GM19099 (cell line): ENCODE measurements around the gene VPS35.

ENCODE experiments used
- POLR2A ChIP-seq: IDR thresholded peaks from 3 replicates; pipeline ENCODE4 v1.6.1; 2011; ENCODE audit warnings: low read depth; ENCODE audit not compliant: insufficient read length; ENCODE audit errors: extremely low read depth

Gene VPS35

DNA sequence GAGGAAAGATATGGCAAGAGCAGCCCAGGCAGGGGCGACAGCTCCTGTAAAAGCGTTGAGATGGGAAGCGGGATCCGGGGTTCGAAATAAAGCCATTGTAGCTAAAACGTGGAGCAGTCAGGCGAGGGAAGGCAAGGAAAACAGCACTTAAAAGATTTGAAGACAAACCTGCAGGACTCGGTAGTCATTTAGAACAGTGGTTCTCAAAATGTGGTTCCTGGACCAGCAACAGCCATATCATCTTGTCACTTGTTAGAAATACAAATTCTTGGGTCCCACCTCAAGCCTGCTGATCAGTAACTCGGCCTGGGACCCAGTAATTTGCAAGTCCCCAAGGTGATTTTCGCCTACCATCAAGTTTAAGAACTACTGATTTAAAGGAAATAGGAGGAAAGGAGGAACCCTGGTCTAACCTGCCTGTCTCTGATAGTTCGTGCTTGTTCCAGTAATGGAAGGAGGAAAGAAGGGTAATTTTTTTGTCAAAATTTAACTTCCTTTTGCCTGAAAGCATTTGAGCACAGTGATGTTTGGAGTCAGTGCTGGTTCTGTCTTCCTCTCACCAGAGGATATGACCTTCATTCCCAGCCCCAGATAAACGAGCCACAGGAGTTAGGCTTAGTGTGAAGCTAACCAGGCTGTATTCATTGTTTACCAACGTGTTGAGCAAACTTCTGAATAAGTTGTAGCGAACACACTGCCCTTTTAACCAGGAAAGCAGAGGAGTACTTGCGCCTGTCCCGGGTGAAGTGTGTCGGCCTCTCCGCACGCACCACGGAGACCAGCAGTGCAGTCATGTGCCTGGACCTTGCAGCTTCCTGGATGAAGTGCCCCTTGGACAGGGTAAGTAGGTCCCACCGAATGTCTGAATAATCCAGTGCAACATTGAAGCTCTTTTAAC lies 1.6 kb upstream of the VPS35 start:
- no peak for TF ChIP-seq POLR2A

DNA sequence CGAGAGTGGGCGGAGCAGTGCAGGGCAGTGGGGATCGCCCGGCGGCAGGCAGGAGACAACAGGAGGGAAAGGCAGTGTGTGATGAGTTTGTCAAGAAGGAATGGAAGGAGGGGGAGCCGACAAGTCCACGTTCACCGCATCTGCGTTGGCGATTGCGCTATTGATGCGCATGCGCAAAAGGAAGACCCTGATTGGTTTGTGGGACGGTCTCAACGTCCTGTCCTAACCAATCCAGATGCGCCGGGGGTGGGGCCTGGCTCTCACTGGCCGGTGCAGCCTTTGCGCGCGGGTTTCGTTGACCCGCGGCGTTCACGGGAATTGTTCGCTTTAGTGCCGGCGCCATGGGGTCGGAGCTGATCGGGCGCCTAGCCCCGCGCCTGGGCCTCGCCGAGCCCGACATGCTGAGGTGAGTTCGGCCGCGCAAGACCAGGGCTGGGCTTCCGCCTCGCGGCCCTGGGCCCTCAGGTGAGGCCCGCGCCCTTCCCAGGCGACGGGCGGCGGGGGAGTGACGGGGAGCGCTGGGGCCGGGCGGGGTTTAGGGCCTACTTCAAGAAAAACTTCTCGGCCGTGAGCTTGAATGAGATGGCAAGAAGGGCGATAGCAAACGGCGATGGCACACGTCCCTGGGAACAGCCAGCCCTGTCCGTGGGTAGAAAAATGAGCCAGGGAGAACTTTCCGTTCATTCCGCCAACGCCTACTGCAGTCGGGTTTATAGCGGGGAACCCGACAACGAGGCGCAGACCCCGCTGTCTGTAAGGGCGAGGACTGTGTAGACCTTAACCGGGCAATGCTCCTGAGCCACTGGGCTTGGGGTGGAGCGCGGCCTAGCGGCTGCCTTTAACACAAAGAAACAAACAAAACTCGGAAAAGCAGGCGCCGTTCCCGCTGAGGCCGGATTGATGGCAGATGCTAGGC lies 645 bp upstream of the VPS35 start, which contains the start of gene ORC6:
ORC6 (plus strand) TSS at position 295 of the 916 bp plus-strand sequence; CDS start at position 342, 47 bp downstream.
- TF ChIP-seq POLR2A, result peak; percentile 80

- TF ChIP-seq POLR2A, result no peak
Observed at GRCh38 chr16:46688101-46688653, 801 bp downstream of the VPS35 start.

DNA sequence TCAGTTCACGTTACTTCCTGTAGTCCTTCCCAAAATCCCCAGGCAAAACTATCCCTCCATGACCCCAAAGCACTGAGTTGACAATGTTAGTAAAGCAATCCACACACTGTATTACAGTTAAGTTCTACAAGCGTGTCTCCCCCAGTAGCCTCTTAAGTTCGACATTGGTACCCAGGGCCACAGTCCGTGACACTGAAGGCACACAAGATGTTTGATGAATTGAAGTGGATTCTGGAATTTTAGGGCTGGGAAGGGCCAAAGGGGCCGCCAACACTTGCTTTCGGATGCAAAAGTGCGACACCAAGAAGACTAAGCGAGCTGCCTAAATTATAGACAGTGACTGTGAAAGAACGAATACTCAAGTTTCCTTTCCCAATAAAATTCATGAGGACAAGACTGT lies 1.5 kb downstream of the VPS35 start:
- TF ChIP-seq POLR2A, result no peak

GRCh38 chr16:46686815-46687473 lies 2.0 kb downstream of the VPS35 start:
- TF ChIP-seq POLR2A, result no peak

- TF ChIP-seq POLR2A, result no peak
Observed at GRCh38 chr16:46673320-46674013, 15.5 kb downstream of the VPS35 start.

DNA sequence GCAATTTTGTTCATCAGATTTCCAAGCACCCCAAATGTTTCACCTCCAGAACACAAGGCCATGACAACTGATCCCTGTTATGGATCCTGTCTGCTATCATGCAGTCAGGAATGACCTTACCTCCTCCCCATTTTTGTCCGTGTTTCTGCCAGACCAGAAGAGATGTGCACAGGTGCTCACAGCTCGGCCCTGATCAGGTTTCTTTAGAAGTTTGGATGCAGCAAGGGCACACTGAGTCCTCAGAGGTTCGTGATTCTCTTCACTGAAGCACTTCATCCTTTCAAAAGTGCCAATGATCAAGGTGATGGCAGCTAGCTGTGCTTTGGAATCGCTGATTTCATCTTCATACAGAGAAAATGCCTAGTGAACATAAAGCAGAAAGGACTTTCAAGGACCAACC lies 26.9 kb downstream of the VPS35 start:
- TF ChIP-seq POLR2A, result no peak

DNA sequence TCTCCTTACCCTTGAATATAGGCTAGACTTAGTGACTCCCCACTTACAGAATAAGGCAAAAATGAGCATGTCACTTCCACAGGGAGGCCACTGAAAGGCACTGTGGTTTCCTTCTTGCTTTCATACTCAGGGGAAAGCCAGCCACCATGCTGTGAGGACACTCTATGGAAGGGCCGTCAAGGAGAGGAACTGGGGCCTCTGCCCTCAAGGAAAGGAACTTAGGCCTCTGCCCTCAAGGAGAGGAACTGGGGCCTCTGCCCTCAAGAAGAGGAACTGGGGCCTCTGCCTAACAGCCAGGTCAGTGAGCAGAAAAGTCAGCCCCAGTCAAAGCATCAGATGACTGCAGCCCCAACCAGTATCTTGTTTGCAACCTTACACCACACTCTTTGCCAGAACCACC lies 30.1 kb downstream of the VPS35 start:
- TF ChIP-seq POLR2A, result no peak

DNA sequence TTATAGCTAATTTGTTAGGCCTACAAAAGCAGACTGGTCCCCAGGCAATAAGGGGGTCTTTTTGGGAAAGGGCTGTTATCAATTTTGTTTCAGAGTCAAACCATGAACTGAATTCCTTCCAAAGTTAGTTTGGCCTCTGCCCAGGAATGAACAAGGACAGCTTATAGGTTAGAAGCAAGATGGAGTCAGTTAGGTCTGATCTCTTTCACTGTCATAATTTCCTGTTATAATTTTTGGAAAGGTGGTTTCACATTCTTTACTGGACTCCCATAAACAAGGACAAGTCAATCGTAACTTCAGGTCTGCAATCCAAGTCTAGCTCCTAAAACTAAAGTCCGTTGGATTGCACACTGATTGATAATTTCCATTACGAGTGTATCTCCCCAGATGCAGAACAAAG lies 37.7 kb downstream of the VPS35 start:
- no peak for TF ChIP-seq POLR2A

GRCh38 chr16:46650254-46650623 lies 38.7 kb downstream of the VPS35 start:
- no peak for TF ChIP-seq POLR2A

DNA sequence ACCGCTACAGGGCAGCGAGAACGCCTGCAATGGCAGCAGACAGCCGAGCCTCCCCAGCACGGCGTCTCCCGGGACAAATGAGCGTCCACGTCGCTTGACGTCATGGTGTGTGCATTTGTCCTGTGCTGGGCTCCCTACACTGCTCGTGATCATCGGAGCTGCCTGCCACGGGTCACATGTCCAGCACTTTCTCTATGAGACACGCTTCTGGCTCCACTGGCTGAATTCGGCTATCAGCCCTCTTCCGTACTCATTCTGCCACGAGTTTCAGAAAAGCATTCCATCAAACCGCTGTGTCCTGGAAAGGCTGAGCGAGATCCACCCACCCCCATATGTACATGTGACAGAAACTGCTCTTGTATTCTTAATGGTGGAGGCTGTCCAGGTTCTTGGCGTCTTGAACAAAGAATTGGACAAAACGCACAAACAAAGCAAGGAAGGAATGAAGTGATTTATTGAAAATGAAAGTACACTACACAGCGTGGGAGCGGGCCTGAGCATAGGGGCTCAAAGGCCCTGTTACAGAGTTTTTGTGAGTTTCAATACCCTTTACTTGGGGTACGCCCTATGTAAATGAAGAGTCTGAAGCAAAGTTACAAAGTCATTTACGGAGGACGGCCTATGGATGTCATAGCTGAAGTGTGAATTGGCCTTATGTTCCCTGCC lies 39.3 kb downstream of the VPS35 start:
- TF ChIP-seq POLR2A, result no peak

DNA sequence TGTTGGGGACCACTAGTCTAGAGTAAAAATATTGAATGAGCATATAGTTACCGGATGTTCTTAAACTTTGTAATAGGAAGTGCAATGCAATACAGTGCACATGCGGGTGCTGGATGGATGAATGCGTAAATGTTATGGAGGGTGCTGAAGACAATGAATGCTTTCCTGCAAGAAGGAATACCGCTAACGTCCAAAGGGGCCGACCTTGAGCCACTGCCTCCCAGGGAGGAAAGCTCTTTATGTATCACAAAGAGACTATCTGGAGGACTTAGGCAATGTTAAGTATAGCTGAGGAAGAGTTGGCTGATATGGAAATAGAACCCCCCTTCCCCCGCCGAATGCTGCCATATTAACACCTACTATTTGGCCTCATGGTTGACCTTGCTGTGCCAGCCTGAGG lies 40.3 kb downstream of the VPS35 start:
- TF ChIP-seq POLR2A, result no peak
